ENCODE data around the gene VAT1L. TPM values are rescaled to one million over a fixed set of nuclear protein-coding genes. Genes with fewer than 3 reads are reported as not detected.

VAT1L gene
- total and polyA plus RNA-seq, 4 donors = 0.17 to 0.98 (median 0.26) TPM

DNA sequence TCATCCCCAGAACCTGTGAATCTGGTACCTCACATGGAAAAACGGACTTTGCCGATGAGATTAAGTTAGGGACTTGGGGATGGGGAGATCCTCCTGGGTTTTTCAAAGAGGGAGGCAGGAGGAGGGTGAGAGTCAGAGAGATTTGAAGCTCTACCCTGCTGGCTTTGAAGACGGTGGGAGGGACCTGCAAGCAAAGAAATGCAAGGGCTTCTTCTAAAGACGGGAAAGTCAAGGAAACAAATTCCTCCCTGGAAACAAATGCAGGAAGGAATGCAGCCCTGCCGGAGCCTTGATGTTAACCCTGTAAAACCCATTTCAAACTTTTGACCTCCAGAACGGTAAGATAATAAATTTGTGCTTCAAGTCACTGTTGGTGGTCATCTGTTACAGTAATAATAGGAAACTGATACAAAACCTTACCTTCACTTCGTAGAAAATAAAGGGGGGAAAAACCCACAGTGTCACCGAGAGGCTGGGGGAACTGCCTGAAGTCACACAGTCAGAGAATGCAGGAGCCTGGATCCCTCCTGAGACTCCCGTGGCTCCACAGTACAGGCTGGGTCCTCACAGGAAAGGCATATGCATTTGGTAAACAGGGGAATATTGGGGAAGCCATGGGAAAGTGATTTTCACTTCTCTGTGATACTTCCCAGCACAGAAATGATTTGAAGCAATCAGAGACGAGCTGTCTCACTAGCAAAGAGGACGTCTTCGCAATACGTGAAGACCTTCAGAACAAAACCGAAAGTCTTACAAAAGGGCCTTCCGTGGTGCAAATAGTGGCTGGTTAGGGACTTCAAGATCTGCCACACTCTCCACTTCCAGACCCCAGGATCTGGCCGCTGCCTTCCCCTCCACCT lies 175.1 kb downstream of the VAT1L start:
- Histone ChIP-seq H3K4me1 (ENCODE audit: control insufficient read depth in 4 of 4, insufficient read depth in 4 of 4, low read length in 3 of 4) (no peaks in the 10 kb centered on the region), H3K9me3 (ENCODE audit: control insufficient read depth in 4 of 4, low read length in 3 of 4) (no peaks in the 10 kb centered on the region), H3K4me3 (ENCODE audit: low read depth in 1 of 3, low read length in 3 of 3) (no peak overlapping the region), H3K27ac (ENCODE audit: low read depth in 1 of 2, low read length in 2 of 2) (no peak overlapping the region), H3K27me3 (ENCODE audit: control insufficient read depth in 4 of 4, insufficient read depth in 4 of 4, low read length in 3 of 4) (peaks cover 0 to 6% (median 0%) of the 10 kb centered on the region in 4 donors), H3K9ac (ENCODE audit: low read depth in 1 of 2, low read length in 2 of 2) (no peak overlapping the region), H3K36me3 (ENCODE audit: control insufficient read depth in 4 of 4, insufficient read depth in 3 of 4, low read depth in 1 of 4, low read length in 3 of 4) (peaks cover 0 to 2% (median 0%) of the 10 kb centered on the region in 4 donors)
- no peak for DNase-seq (ENCODE audit: low spot score)
- TF ChIP-seq RXRA (IDR thresholded peaks at IDR 0.05) (no peak), GABPA (IDR thresholded peaks at IDR 0.05 in 1 of 2, conservative IDR thresholded peaks at IDR 0.05 in 1 of 2) (no peak)
- TF ChIP-seq, protein P1, sequence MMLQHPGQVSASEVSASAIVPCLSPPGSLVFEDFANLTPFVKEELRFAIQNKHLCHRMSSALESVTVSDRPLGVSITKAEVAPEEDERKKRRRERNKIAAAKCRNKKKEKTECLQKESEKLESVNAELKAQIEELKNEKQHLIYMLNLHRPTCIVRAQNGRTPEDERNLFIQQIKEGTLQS (IDR thresholded peaks at IDR 0.05) = no peak
- 46% methylated on average over 16 of the region's 16 CpGs for WGBS

DNA sequence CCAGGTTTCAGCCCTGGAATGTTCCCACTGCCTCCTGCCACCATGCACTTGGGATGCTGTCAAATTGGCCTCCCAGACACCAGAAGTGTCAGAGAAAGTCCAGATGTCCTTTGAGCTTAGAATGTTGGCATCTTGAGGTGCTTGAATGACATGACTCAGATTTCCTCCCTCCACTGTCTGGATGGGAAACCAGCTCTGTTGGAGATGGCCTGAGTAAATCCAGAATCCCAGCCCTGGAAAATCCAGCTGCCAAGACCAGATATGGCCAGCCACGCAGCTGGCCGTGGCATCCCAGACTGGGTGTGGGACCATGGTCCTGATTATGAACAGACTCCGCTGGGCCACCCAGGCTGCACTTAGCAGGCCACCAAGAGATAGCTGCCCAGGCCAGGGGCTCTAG lies 177.0 kb downstream of the VAT1L start:
- no peak for TF ChIP-seq FOXA1 (IDR thresholded peaks at IDR 0.05)
- no peak for TF ChIP-seq FOXA2 (IDR thresholded peaks at IDR 0.05)
- TF ChIP-seq, protein P1 (IDR thresholded peaks at IDR 0.05) = no peak
- no peak for TF ChIP-seq HNF4A (conservative IDR thresholded peaks at IDR 0.05)
- no peak for TF ChIP-seq RAD21 (IDR thresholded peaks at IDR 0.05)
- no peak for TF ChIP-seq HNF4G (IDR thresholded peaks at IDR 0.05)
- TF ChIP-seq RXRA (IDR thresholded peaks at IDR 0.05) = no peak
- TF ChIP-seq TAF1 (conservative IDR thresholded peaks at IDR 0.05) = no peak
- TF ChIP-seq, protein P2, sequence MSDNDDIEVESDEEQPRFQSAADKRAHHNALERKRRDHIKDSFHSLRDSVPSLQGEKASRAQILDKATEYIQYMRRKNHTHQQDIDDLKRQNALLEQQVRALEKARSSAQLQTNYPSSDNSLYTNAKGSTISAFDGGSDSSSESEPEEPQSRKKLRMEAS (IDR thresholded peaks at IDR 0.05) = no peak
- TF ChIP-seq SP1 (IDR thresholded peaks at IDR 0.05) = no peak
- TF ChIP-seq, protein P3, sequence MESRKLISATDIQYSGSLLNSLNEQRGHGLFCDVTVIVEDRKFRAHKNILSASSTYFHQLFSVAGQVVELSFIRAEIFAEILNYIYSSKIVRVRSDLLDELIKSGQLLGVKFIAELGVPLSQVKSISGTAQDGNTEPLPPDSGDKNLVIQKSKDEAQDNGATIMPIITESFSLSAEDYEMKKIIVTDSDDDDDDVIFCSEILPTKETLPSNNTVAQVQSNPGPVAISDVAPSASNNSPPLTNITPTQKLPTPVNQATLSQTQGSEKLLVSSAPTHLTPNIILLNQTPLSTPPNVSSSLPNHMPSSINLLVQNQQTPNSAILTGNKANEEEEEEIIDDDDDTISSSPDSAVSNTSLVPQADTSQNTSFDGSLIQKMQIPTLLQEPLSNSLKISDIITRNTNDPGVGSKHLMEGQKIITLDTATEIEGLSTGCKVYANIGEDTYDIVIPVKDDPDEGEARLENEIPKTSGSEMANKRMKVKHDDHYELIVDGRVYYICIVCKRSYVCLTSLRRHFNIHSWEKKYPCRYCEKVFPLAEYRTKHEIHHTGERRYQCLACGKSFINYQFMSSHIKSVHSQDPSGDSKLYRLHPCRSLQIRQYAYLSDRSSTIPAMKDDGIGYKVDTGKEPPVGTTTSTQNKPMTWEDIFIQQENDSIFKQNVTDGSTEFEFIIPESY (IDR thresholded peaks at IDR 0.05) = no peak
- no peak for TF ChIP-seq NR2F2 (IDR thresholded peaks at IDR 0.05)
- no peak for TF ChIP-seq GABPA (IDR thresholded peaks at IDR 0.05 in 1 of 2, conservative IDR thresholded peaks at IDR 0.05 in 1 of 2)
- TF ChIP-seq, protein P4, sequence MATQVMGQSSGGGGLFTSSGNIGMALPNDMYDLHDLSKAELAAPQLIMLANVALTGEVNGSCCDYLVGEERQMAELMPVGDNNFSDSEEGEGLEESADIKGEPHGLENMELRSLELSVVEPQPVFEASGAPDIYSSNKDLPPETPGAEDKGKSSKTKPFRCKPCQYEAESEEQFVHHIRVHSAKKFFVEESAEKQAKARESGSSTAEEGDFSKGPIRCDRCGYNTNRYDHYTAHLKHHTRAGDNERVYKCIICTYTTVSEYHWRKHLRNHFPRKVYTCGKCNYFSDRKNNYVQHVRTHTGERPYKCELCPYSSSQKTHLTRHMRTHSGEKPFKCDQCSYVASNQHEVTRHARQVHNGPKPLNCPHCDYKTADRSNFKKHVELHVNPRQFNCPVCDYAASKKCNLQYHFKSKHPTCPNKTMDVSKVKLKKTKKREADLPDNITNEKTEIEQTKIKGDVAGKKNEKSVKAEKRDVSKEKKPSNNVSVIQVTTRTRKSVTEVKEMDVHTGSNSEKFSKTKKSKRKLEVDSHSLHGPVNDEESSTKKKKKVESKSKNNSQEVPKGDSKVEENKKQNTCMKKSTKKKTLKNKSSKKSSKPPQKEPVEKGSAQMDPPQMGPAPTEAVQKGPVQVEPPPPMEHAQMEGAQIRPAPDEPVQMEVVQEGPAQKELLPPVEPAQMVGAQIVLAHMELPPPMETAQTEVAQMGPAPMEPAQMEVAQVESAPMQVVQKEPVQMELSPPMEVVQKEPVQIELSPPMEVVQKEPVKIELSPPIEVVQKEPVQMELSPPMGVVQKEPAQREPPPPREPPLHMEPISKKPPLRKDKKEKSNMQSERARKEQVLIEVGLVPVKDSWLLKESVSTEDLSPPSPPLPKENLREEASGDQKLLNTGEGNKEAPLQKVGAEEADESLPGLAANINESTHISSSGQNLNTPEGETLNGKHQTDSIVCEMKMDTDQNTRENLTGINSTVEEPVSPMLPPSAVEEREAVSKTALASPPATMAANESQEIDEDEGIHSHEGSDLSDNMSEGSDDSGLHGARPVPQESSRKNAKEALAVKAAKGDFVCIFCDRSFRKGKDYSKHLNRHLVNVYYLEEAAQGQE (IDR thresholded peaks at IDR 0.05) = no peak
- TF ChIP-seq, protein P5, sequence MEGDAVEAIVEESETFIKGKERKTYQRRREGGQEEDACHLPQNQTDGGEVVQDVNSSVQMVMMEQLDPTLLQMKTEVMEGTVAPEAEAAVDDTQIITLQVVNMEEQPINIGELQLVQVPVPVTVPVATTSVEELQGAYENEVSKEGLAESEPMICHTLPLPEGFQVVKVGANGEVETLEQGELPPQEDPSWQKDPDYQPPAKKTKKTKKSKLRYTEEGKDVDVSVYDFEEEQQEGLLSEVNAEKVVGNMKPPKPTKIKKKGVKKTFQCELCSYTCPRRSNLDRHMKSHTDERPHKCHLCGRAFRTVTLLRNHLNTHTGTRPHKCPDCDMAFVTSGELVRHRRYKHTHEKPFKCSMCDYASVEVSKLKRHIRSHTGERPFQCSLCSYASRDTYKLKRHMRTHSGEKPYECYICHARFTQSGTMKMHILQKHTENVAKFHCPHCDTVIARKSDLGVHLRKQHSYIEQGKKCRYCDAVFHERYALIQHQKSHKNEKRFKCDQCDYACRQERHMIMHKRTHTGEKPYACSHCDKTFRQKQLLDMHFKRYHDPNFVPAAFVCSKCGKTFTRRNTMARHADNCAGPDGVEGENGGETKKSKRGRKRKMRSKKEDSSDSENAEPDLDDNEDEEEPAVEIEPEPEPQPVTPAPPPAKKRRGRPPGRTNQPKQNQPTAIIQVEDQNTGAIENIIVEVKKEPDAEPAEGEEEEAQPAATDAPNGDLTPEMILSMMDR (IDR thresholded peaks at IDR 0.05; ENCODE audit: low read depth, low read length, missing input control) = no peak
- 85% methylated on average over 3 of the region's 3 CpGs for WGBS
- no peak overlapping the region for H3K9ac ChIP-seq (ENCODE audit: low read depth in 1 of 2, low read length in 2 of 2)
- no peak overlapping the region for H3K27ac ChIP-seq (ENCODE audit: low read depth in 1 of 2, low read length in 2 of 2)
- H3K4me1 ChIP-seq (ENCODE audit: control insufficient read depth in 4 of 4, insufficient read depth in 4 of 4, low read length in 3 of 4) = no peaks in the 10 kb centered on the region
- H3K9me3 ChIP-seq (ENCODE audit: control insufficient read depth in 4 of 4, low read length in 3 of 4) = no peaks in the 10 kb centered on the region
- H3K36me3 ChIP-seq (ENCODE audit: control insufficient read depth in 4 of 4, insufficient read depth in 3 of 4, low read depth in 1 of 4, low read length in 3 of 4) = peaks cover 0 to 2% (median 0%) of the 10 kb centered on the region in 4 donors
- no peak overlapping the region for H3K4me3 ChIP-seq (ENCODE audit: low read depth in 1 of 3, low read length in 3 of 3)
- peaks cover 0 to 6% (median 0%) of the 10 kb centered on the region in 4 donors for H3K27me3 ChIP-seq (ENCODE audit: control insufficient read depth in 4 of 4, insufficient read depth in 4 of 4, low read length in 3 of 4)
- no peak for DNase-seq (ENCODE audit: low spot score)
